T-helper 9 cell (primary cell): ENCODE measurements around the gene POLR1C.
"Not testable (repeated sequence)": the region's sequence is repeated elsewhere in the genome, so short reads cannot be mapped to it uniquely, and the experiment has no call there.

Experiments used
- DNase-seq: peaks from one replicate; pipeline ENCODE4 v3.0.0-alpha.2; 2020
- total RNA-seq, 2 donors: gene quantifications; one replicate each; lab custom pipeline; 2026; lab: John Stamatoyannopoulos, UW

POLR1C gene, protein sequence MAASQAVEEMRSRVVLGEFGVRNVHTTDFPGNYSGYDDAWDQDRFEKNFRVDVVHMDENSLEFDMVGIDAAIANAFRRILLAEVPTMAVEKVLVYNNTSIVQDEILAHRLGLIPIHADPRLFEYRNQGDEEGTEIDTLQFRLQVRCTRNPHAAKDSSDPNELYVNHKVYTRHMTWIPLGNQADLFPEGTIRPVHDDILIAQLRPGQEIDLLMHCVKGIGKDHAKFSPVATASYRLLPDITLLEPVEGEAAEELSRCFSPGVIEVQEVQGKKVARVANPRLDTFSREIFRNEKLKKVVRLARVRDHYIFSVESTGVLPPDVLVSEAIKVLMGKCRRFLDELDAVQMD
- total RNA-seq: 26.8 to 40.9 reads per million in 2 donors

DNA sequence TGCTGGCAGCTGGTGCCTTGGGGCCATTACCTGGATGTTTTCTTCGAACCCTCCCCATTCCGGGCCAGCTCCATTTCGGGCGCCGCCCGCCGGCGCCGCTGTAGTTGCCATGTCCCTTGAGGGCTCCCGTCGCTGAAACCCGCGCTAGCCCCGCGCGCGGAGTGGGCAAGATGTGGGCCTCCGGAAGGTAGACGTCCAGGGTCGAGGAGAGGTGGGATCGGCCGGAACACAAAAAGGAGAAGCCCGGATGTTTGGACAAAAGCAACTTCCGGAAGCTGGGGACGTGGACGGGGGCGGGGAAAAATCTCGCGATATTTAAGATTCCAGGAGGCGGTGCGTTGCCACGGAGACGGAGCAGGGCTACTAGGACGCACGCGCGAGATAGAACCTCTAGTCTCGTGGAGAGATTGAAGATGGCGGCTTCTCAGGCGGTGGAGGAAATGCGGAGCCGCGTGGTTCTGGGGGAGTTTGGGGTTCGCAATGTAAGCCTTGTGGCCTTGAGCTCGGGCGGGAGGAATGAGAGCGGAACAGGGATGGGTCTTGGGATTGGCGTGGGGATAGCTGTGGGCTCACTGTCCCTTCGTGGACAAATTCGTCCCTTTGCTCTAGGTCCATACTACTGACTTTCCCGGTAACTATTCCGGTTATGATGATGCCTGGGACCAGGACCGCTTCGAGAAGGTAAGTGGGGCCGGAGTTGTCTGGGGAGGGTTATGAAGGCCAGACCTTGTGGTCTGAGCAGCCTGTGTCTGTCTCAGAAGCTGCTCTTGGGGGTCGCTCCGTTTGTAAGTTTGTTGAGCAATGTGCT lies at the start of gene POLR1C, which contains the start of gene YIPF3:
TSS of gene POLR1C (plus strand) at position 393 of the 808 bp plus-strand sequence. CDS start at position 414, 21 bp downstream.
TSS of gene YIPF3 (minus strand) at position 230 of the 808 bp plus-strand sequence. CDS start at position 111, 119 bp downstream.
- peak; percentile 92 for DNase-seq

DNA sequence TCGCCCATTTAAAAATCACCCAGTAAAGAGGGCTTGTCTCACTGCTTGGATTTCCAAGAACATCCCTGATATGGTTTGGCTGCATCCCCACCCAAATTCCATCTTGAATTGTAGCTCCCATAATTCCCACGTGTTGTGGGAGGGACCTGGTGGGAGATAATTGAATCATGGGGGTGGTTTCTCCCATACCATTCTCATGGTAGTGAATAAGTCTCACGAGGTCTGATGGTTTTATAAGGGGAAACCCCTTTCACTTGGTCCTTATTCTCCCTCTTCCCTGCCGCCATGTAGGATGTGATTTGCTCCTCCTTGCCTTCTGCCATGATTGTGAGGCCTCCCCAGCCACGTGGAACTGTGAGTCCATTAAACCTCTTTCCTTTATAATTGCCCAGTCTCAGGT lies 49.6 kb upstream of the POLR1C start:
- not testable (repeated sequence) for DNase-seq

DNA sequence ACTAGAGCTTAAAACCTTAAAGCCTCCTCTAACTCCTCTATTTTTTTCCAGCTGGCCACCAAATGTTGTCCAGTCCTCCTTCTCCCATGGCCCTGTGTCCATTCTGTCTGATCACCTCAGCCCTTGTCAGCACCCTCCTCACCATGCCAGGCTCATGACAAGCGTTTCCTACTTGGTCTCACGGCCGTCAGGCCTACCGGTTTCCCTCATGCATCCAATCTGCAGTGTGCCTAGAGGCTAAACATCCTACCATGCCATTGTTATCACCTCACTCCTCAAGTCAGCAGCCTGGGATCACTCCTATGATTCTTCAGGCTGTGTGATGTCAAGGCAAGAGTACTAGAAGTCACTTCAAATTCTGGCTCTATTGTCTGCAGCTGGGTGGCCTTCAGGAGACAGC lies 49.1 kb upstream of the POLR1C start:
- no peak for DNase-seq

DNA sequence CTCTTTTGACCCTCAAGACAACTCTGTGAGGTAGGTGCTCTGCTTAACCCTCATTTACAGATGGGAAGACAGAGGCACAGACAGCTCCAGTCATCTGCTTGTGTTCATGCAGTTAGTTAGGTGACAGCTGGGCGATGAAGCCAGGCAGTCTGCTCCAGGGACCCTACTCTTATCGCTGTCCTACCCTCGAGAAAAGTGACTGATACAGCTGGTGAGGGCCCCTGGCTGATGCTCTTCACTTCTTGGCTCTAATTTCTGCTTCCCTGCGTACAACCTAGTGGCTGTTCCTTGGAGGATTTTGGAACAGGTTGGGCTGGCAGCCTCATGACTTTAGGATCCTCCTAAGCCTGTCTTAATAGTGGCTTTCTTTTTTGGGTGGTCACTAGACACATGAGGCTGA lies 48.6 kb upstream of the POLR1C start:
- no peak for DNase-seq

DNA sequence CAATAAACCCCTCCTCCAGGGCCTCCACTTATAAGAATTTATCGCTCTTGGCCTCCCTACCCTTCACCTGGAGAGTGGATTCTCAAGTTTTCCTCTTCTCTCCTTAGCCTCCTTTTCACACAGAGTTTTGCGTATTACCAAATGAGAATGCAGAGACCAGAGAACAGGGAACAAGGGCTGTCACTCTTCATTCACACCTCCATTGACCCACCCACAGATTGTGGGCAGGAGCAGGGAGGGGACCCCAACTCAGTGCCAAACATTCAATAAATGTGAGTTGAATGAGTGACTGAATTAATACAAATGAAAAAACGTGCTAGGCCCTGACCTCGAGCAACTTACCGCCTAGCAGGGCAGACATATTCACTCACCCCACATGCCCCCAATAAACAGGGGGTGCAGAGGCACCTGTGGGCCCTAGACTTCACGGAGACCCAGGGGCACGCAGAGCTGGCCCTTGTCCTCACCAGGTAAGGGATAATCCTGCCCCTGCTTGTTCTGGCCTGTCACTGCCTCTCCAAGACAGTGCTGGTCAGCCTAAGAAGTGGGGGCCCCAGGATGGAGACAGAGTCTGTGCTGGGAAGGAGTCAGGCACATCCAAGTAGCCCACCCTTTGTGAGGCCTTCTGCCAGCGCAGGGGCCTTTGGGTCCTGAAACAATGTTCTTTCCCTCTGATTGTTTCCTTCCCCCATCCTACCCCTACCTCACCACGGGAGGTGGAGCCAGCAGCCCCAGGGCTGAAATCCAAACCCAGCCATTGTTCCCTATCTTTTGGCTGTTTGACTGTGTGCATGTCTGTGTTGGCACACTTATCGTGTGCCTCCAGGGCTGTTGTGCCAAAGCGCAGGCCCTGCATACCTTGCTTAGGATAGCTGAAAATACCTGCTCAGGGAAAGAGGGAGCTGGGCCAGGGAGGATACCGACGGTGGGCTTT lies 47.9 kb upstream of the POLR1C start:
- DNase-seq: no peak

DNA sequence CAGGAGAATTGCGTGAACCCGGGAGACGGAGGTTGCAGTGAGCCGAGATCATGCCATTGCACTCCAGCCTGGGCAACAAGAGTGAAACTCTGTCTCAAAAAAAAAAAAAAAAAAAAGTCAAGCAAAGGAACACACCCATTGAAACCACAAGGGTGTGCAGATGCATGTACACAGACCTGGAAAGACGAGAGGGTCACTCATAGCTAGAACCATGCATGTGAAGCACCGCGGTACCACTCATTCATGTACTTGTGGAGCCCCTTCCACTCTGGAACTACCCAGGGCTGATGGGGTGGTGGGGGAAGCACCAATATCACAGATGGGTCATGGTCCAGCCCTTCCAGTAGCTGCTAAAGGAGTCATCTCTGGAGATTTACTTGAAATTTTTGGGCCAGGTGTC lies 46.9 kb upstream of the POLR1C start:
- DNase-seq: no peak

DNA sequence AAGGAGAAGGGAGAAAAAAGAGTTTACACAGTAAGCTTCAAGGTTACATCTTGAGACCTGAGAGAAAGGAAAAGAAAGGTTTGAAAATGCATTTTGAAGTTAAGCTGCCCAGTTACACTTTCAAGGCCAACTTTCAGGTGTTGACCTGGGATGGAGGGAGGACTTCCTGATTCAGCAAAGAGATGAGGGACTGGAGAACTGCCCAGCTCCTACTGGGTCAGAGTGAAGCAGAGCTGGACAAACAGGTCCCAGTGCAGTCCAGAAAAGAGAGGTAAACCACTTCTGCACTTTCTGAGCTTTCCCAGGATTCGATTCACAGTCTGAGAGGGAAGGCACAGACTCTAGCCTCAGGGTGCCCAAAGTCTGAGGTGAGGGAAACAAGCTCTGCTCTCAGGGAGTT lies 45.5 kb upstream of the POLR1C start:
- no peak for DNase-seq

DNA sequence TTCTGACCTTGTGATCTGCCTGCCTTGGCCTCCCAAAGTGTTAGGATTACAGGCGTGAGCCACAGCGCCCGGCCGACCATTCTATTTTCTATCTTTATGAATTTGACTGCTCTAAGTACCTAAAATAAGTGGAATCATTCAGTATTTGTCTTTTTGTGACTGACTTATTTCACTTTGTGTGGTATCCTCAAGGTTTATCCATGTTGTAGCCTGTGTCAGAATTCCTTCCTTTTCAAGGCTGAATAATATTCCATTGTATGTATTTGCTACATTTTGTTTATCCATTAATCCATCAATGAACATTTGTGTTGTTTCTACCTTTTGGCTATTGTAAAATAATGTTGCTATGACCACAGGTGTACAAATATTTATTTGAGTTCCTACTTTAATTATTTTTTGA lies 44.4 kb upstream of the POLR1C start:
- DNase-seq: no peak

DNA sequence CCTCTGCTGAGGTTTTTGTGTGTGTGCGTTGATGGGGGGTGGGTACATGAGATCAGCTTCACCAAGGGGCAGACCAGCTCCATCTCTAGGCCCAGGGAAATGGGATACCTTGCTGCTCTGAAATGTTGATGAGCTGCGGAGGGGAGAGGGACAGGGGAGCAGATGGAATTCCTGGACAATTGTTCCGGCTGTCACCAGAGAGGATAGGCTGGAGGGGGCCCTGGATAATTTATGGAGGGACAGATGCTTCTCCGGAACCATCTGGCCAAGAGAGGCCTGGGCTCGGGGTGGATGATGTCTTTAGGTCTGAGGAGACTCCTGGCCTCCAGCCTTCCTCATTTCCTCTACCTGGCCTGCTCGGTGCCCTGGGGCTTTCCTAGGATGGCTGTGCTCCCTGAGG lies 41.4 kb upstream of the POLR1C start:
- DNase-seq: no peak

DNA sequence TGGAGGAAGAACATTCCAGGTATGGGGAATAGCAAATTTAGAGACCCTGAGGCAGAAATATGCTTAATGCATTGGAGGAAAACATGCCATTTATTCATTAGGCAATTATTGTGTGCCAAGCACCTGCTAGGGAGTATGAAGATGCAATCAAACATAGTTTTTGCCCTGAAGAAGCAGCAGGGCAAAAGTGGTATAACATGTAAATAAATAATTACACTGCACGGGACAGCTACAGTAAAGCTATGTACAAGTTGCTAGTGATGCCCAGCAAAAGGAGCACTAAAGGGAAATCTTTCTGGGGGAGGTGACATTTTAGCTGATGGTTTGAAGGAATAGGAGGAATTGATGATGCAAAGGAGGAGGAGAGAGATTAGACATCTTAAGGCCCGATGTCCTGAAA lies 40.1 kb upstream of the POLR1C start:
- DNase-seq: no peak

DNA sequence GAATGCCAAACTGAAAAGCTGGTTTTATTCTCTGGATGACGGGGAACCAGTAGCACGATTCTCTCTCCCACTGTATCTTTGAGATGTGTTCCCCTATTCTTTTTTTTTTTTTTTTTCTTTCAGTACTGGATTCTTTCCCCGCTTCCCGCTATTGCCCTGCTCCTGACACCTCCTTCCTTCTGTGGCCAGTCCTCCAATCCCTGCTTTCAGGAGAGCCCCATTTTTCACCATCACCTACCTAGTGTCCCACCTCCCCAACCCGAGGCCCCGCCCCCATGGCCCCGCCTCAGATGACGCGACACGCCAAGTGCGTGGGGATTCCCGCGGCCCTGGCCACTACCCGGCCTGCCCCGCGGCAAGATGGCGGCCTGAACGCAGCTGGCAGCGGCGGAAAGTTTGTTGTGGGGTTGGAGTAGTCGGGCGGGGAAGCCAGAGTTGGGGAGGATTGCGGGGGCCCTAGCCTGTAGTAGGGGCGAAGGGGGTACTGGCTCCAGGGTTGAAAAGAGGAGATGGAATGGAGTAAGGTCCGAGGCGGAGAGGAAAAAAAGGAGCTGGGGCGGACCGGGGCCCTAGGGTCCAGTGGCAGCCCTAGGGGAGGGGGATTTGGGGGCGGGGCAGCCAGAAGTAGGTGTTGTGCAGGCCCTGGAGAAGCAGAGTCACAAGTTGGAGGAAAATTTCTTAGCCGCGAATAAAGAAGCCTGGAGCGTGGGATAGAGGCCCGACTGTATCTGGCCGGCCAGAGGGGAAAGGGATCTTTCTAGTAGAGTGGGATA lies 39.5 kb upstream of the POLR1C start, which contains the start of gene TJAP1:
TSS of gene TJAP1 (plus strand) at position 336 of the 773 bp plus-strand sequence. CDS start 21,432 bp downstream, outside the sequence.
- DNase-seq: peak; percentile 98

DNA sequence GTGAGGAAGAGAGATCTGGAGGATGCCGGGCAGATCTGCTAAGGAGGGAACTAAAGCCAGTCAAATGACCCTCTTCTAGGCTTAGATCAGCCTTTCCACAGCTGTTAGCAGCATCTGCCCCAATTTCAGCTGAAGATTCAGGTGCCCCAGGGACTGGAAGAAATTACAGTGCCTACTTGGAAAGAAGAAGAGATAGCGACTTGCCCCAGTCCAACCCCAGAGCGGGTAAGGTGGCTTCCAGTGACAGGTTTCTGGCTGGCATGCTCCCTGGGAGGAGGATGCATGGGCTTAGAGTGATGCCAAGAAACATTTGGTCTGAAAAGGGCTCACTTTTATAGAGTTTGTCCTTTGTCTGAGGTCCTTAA lies 38.9 kb upstream of the POLR1C start:
- no peak for DNase-seq

DNA sequence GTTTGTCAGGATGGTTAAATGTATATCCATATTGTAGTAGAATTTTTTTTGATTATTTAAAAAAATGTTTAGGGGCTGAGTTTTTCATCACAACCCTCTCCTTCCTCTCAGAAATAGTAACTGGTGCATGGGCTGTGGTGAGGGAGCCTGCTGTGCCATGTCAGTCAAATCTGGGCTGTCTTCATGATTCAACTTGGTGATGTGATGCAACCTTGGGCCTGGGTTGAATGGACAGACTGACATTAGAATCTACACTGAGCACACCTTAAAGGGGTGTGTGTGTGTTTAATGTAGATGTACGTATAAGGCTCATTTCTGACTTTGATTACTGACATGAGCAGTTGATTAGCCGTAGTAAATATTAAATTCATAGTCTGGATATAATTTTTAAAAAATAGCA lies 35.8 kb upstream of the POLR1C start:
- DNase-seq: no peak

DNA sequence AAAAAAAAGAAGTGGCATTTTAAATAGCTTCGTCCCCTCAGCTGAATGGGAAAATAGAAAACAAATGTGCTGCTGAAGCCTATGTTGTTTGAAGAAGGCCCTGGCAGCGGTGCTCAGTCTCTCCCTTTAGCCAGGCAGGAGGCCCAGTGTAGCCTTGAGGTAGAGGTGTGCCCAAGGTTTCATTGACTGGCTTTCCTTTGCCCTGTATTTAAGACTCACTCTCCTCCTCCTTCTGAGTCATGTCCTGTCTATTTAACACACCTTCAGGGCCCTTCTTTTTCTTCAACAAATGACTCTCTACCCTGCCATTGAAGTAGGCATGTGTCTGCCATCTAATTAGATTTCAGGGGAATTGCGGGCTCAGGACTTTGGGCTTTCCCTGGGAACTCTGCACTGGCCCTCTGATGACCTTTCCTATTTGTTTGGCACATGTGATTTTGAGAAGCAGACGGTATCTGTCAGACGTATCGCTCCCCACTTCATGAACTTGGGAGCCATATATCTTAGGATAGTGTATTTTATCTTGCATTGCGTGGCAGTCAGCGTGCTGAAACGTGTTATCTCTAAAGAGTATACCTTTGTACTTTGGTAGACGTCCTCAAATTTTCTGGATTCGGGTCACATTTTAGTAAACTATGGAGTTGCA lies 35.2 kb upstream of the POLR1C start:
- DNase-seq: no peak

DNA sequence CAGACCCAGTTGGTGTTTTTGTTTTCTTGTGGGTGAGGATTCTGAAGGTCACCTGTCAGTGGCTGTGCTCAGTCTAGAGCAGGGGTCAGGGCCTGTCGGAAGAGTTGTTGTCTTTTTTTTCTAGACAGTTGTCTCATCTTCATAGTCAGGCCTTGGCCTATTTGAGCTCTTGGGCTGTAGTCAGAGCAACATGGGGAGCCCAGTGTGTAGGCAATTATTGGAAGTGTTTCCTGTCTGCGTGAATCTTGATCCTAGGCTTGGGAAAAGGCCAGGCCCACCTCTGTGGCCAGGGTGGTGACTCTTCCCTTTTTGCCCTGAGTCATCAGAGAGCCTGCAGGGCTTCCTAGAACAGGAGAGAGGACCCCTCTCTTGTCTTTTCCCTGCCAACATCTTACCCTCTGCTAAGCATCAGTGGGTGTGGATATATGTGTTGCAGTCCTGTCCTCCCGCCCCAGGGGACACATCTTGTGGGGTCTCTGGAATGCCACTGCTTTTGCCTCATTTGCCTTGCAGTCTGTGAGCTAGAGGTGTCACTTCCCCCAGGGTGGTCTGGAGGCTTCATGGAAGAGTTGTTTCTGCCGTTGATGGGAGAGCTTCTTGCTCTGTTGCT lies 28.1 kb upstream of the POLR1C start:
- no peak for DNase-seq

DNA sequence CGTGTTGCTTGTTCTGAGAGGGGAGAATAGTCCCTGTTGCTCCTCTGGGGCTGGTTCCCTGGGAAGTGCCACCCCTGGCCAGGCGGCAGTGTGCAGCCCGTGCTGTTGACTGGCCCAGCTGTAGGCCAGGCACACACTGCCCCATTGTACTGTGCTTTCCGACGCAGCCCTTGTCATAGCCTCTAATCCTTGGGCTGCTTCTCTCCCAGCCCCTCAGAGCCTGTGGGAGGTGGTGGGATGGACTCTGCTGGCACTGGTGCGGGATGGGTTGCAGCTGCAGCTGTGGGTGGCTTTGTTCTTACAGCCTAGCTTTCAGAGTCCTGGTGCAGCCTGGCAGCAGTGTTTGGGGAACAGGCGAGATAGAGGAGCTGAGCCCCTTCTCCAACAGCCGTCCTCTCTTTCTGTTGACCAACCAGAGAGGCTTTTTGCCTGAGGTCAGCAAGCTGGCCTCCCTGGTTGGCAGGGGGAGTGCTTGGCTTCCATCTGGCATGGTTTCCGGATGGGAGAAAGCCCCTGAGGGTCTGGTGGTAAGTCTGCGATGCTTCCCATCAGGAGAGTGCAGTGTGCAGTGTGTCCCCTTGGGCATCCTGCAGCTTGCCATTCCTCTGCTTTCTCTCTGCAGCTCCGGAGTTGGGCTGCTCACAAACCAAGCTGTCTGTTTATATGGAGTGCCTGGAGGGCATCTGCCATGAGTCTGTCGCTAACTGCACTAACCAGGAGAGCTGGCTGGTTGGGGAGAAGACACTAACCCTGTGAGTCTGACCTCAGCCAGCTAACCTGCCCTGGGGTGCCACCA lies 27.4 kb upstream of the POLR1C start:
- DNase-seq: no peak

DNA sequence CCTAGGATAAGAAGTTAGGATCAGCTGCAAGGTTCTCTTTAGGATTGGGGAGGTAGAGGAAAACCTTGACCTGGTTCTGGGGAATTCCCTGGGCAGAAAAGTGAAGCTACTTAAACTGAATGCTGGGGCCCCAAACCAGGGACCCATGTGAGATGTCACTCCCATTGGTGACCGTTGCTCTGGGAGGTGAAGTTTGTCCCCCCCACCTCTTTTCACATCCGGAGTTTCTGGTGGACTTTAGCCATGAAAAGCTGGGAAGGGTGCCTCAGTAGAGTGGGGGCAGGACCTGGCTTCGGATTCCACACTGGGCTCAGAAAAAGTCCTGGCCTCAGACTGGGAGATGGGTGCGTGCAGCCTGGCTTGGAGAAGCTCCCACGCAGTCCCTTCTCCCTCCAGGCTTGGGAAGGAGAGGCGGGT lies 26.4 kb upstream of the POLR1C start:
- DNase-seq: no peak

DNA sequence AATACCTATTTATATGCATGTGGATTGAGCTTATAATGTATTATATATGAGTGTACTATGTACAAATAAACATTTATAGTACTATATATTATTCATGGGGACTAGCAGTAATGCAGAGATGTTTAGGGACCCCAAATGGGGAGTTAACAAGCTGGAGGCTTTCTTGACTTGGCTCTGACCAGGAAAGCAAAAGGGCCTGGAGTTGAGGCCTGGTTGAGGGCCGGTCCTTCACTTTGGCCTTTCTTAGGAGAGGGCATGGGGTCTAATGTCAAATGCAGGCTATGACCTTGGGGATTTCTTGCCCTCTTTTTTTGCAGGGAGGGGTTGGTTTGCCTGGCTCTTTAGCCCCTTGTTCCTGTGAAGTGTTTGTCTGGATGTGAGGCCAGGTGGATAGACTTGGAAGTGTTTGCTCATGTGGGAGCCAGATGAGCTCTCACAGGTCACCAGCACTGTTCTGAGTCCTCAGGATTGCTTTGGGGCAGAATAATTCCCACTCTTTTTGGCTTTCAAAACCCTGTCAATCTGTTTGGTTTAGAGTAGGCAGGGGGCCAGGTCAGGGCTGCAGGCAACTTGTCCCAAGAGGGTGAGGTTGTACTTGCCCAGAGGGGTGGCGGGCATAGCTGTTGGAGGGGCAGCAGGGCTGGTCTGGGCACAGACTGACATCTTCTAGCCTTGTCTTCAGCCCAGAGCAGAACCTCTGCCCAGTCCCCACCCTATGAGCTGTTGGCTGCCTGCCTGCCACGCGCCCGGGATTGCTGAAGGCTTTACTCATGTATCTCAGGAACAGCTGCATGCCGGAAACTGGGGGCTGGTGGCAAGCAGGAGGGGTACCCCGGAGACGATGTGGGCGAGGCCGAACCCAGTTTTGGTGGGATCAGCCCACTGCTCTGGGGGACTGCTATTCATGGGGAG lies 24.9 kb upstream of the POLR1C start:
- no peak for DNase-seq

DNA sequence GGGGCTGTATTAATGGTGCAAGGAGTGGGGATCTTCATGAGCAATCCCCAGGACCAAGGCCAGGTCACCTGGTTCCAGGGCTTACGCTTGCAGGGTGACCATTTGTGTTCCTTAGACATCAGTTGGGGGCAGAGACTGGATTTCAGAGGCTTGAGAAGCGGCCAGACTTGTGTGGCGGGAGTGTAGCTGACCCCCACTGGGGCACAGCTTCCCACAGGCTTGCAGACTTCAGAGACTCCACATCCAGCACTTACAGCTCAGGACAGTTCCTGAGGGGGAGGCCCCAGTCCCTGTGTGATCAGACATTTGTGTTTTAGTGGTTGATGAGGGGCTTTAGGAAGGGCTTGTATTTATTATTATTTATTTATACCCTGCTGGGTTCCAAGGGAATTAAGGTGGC lies 24.2 kb upstream of the POLR1C start:
- no peak for DNase-seq
